ENCODE data around the gene RPL4. TPM values are rescaled to one million over a fixed set of nuclear protein-coding genes. Genes with fewer than 3 reads are reported as not detected.

The RPL4 gene
- total and polyA plus RNA-seq, 9 of the 15 experiments (the other 6 are each of a cell fraction or from before 2014, with no cell fraction given), result 2,055 to 7,760 (median 5,069) TPM

- no peak for TF ChIP-seq NR1H2 (CRISPR knock-in tag; IDR thresholded peaks at IDR 0.05)
- peak; percentile 54; the same call in 1 of the 2 replicates for TF ChIP-seq LEF1 (IDR thresholded peaks at IDR 0.05)
- TF ChIP-seq HDGF (IDR thresholded peaks at IDR 0.05), result peak; percentile 20; the same call in 1 of the 2 replicates
- TF ChIP-seq PML (IDR thresholded peaks at IDR 0.05; ENCODE audit: low read length), result peak; percentile 37; the same call in 1 of the 2 replicates
- TF ChIP-seq FOXA3 (CRISPR knock-in tag; conservative IDR thresholded peaks at IDR 0.05 in 1 of 2, IDR thresholded peaks at IDR 0.05 in 1 of 2), result no peak
- no peak for TF ChIP-seq HINFP (tag; conservative IDR thresholded peaks at IDR 0.05; ENCODE audit: low read depth)
- TF ChIP-seq TRIM24 (IDR thresholded peaks at IDR 0.05), result peak; percentile 80 to 82
- no peak for TF ChIP-seq ESRRB (CRISPR knock-in tag; IDR thresholded peaks at IDR 0.05; ENCODE audit: borderline replicate concordance)
- no peak for TF ChIP-seq WHSC1 (IDR thresholded peaks at IDR 0.05; ENCODE audit: low read length)
- no peak for TF ChIP-seq HIVEP1 (CRISPR knock-in tag; IDR thresholded peaks at IDR 0.05)
- peak; percentile 28; the same call in 1 of the 2 replicates for TF ChIP-seq ZNF316 (IDR thresholded peaks at IDR 0.05)
- peak in 1 of 2 experiments; percentile 44; a peak in 2 of 4 replicates for TF ChIP-seq RAD21 (CRISPR knock-in tag; conservative IDR thresholded peaks at IDR 0.05 in 1 of 2, IDR thresholded peaks at IDR 0.05 in 1 of 2)
- TF ChIP-seq CTBP1 (IDR thresholded peaks at IDR 0.05; ENCODE audit: borderline replicate concordance), result no peak
- TF ChIP-seq KAT7 (CRISPR knock-in tag; IDR thresholded peaks at IDR 0.05; ENCODE audit: borderline replicate concordance), result no peak
- TF ChIP-seq JUND (IDR thresholded peaks at IDR 0.05; ENCODE audit: borderline replicate concordance, low read depth, low read length), result peak; percentile 33; the same call in 1 of the 2 replicates
- 0 out of 3 replicates have a peak, but pooled peaks have one; percentile 25 for TF ChIP-seq JUND (tag; IDR thresholded peaks at IDR 0.05; ENCODE audit: borderline replicate concordance, low read depth, low read length)
- TF ChIP-seq E2F4 (CRISPR knock-in tag; IDR thresholded peaks at IDR 0.05; ENCODE audit: low read depth), result no peak
- TF ChIP-seq RUNX1 (IDR thresholded peaks at IDR 0.05; ENCODE audit: low read depth), result no peak
- peak; percentile 39; the same call in 1 of the 2 replicates for TF ChIP-seq TRIM28 (IDR thresholded peaks at IDR 0.05)
- TF ChIP-seq POLR2H (tag; IDR thresholded peaks at IDR 0.05; ENCODE audit: low read depth), result no peak
- no peak for TF ChIP-seq RBM17 (IDR thresholded peaks at IDR 0.05; ENCODE audit: borderline replicate concordance, low read depth, low read length)
- TF ChIP-seq ZKSCAN3 (CRISPR knock-in tag; IDR thresholded peaks at IDR 0.05), result no peak
- no peak for TF ChIP-seq TSC22D4 (tag; IDR thresholded peaks at IDR 0.05)
- no peak for TF ChIP-seq ZNF655 (CRISPR knock-in tag; IDR thresholded peaks at IDR 0.05)
- no peak for TF ChIP-seq ZNF830 (CRISPR knock-in tag; IDR thresholded peaks at IDR 0.05)
- TF ChIP-seq NCOR1 (IDR thresholded peaks at IDR 0.05), result peak; percentile 85
- no peak for TF ChIP-seq HLTF (IDR thresholded peaks at IDR 0.05)
- peak; percentile 30 for TF ChIP-seq BRD9 (IDR thresholded peaks at IDR 0.05; ENCODE audit: low read depth, partially characterized antibody)
These were observed 23.4 kb downstream of the RPL4 start (continued) for GRCh38 chr15:66481107-66481856.
